HepG2 (cell line): ENCODE data around the gene P4HB. TPM values are rescaled to one million over a fixed set of nuclear protein-coding genes. Genes with fewer than 3 reads are reported as not detected.

Experiments
- ATAC-seq: fragments of 200-7000 bp; cut with Tn5 transposase; 3 replicates; pipeline ENCODE4 v1.9.1; 2020; ENCODE audit warnings: mild to moderate bottlenecking, moderate library complexity
- BruUV-seq: library from RNA; stranded (reverse); fragments of 400-500 nt; replicated peaks from 2 replicates; lab custom pipeline; 2021; lab: Mats Ljungman, UMichigan
- CTCF ChIA-PET: fragments of 300-600 bp; formaldehyde crosslinking; extraction: SDS; loops from one replicate; lab custom pipeline; 2021; ENCODE audit warnings: low total read pairs, inconsistent platforms, low intra/inter-chr PET ratio; lab: Yijun Ruan, JAX
- POLR2A ChIA-PET: fragments of 350-600 bp; sonication (Branson Sonifier 250); formaldehyde crosslinking; loops from one replicate; lab custom pipeline; 2020; ENCODE audit warnings: antibody characterized with exemption, inconsistent platforms; lab: Yijun Ruan, JAX
- DNase-seq: peaks from one replicate; pipeline ENCODE4 v3.0.0-alpha.2; 2015; ENCODE audit warnings: low spot score
- FAIRE-seq: peaks from 3 replicates; lab custom pipeline; 2011; peaks lifted over from hg19 to GRCh38; lab: Jason Lieb, UNC
- H2AFZ ChIP-seq: one replicate; pipeline ENCODE4 v1.6.1; 2011; ENCODE audit warnings: low read length, inconsistent platforms
- H3K27ac ChIP-seq: fragments of 300-600 bp; 3 replicates; pipeline ENCODE4 v1.8.0; 2011; ENCODE audit warnings: mixed run types, mild to moderate bottlenecking, mixed read lengths, low read length, inconsistent platforms; ENCODE audit not compliant: insufficient read depth; ENCODE audit errors: extremely low read length
- H3K27me3 ChIP-seq, 2 experiments: fragments of 200-600 bp in 1 of 2; 2 replicates in 1 of 2; 3 replicates in 1 of 2; pipeline versions ENCODE4 v1.6.0 to v1.8.0; 2011; ENCODE audit warnings: low read length in 2 of 2, mild to moderate bottlenecking in 2 of 2, moderate library complexity in 2 of 2, inconsistent platforms in 1 of 2; ENCODE audit not compliant: insufficient read depth in 2 of 2, control insufficient read depth in 1 of 2
- H3K36me3 ChIP-seq, 2 experiments: fragments of 200-600 bp in 1 of 2; replicated peaks in 1 of 2; 2 replicates in 1 of 2; 3 replicates in 1 of 2; pipeline versions ENCODE4 v1.5.1 to v1.8.0; 2011; ENCODE audit warnings: low read length in 2 of 2, inconsistent platforms in 1 of 2; ENCODE audit not compliant: insufficient read depth in 2 of 2, control insufficient read depth in 1 of 2
- H3K4me1 ChIP-seq: 2 replicates; pipeline ENCODE4 v1.5.1; 2012; ENCODE audit warnings: low read length, inconsistent platforms; ENCODE audit not compliant: insufficient read depth
- H3K4me2 ChIP-seq: 2 replicates; pipeline ENCODE4 v1.6.0; 2011; ENCODE audit warnings: low read depth, low read length, inconsistent platforms
- H3K4me3 ChIP-seq, 3 experiments: fragments of 200-600 bp in 1 of 3; sonication (generic), shearing (Covaris generic) in 1 of 3; replicated peaks in 1 of 3; 2 replicates each; pipeline ENCODE4 v1.5.1; 2011 to 2016; ENCODE audit warnings: low read length in 3 of 3, inconsistent platforms in 2 of 3, low read depth in 2 of 3, mild to moderate bottlenecking in 2 of 3, control low read depth in 1 of 3, mixed read lengths in 1 of 3; ENCODE audit not compliant: insufficient read depth in 1 of 3
- H3K79me2 ChIP-seq: one replicate; pipeline ENCODE4 v1.6.1; 2011; ENCODE audit warnings: low read length, inconsistent platforms; ENCODE audit not compliant: insufficient read depth
- H3K9ac ChIP-seq: 2 replicates; pipeline ENCODE4 v1.6.0; 2011; ENCODE audit warnings: mild to moderate bottlenecking, low read depth, low read length, inconsistent platforms; ENCODE audit not compliant: insufficient read depth
- H3K9me3 ChIP-seq: 2 replicates; pipeline ENCODE4 v1.5.1; 2012; ENCODE audit warnings: mild to moderate bottlenecking, low read length
- H4K20me1 ChIP-seq: 2 replicates; pipeline ENCODE4 v1.6.0; 2011; ENCODE audit warnings: inconsistent platforms, mild to moderate bottlenecking, low read length, moderate library complexity; ENCODE audit not compliant: insufficient read depth
- AGO2 ChIP-seq: fragments of 200-400 bp; formaldehyde crosslinking; optimal IDR thresholded peaks from 2 replicates; pipeline ENCODE3; 2017; ENCODE audit warnings: mild to moderate bottlenecking, low read depth, low read length, moderate library complexity
- ERF ChIP-seq: IDR thresholded peaks from 2 replicates; pipeline ENCODE4 v1.6.1; 2018; ENCODE audit warnings: missing biosample characterization, missing genetic modification reagents
- NONO ChIP-seq, 2 experiments: fragments of 450-650 bp in 1 of 2; sonication (generic) in 1 of 2; formaldehyde crosslinking in 1 of 2; IDR thresholded peaks in 1 of 2; conservative IDR thresholded peaks in 1 of 2; 2 replicates each; pipeline versions ENCODE4 v1.6.1 to v1.8.0; 2017 to 2022; ENCODE audit warnings: mild to moderate bottlenecking in 1 of 2, missing genetic modification reagents in 1 of 2, moderate library complexity in 1 of 2
- ZNF333 ChIP-seq: sonication (generic); formaldehyde crosslinking; IDR thresholded peaks from 2 replicates; pipeline ENCODE4 v1.4.0; 2020; ENCODE audit warnings: mild to moderate bottlenecking, missing genetic modification reagents, borderline replicate concordance
- WGBS: methylation state at CpG from one replicate; pipeline ENCODE4 v1.1.6; 2017; ENCODE audit warnings: low lambda C conversion rate; 5-methylcytosine and 5-hydroxymethylcytosine counted together
- in situ Hi-C: cut with HindIII; loops from 2 replicates; pipeline ENCODE4 v1.10.0; 2017; ENCODE audit warnings: low pct_unique_long_range_greater_than_20kb; ENCODE audit not compliant: extremely low pct_ligation_motif_present
- intact Hi-C: fragments of 100-400 bp; cut with micrococcal nuclease; formaldehyde crosslinking; loops from one replicate; pipeline ENCODE4 v1.10.0; 2022; ENCODE audit not compliant: unreplicated experiment
- polyA plus RNA-seq, 8 experiments: library from polyadenylated mRNA; depleted of rRNA in 3 of 8; stranded (reverse) in 7 of 8; unstranded in 1 of 8; fragments of >200 nt; fragmentation: Illumina TruSeq in 4 of 8; extraction: Trizol in 4 of 8; gene quantifications; 2 replicates each; pipeline versions ENCODE4 v1.2.1 to v1.2.3, GENCODE V29; 2011 to 2016; ENCODE audit warnings: low read depth in 4 of 8, missing spikeins in 1 of 8, mixed read lengths in 1 of 8; ENCODE audit not compliant: insufficient read depth in 1 of 8
- total RNA-seq, 5 experiments: library from RNA; depleted of rRNA; stranded (reverse); fragments of >200 nt; fragmentation: Illumina TruSeq; extraction: Trizol; gene quantifications; 2 replicates each; pipeline ENCODE4 v1.2.3, GENCODE V29; 2016; ENCODE audit warnings: low read depth in 1 of 5
- TF ChIP-seq, protein P1 (sequence below): sonication (generic); formaldehyde crosslinking; IDR thresholded peaks from 2 replicates; pipeline ENCODE4 v1.5.1; 2020; ENCODE audit warnings: mild to moderate bottlenecking, missing genetic modification reagents, moderate library complexity

Gene P4HB
- total and polyA plus RNA-seq, 2 of the 13 experiments (the other 11 are each of a cell fraction or from before 2014, with no cell fraction given): 185 to 782 TPM

GRCh38 chr17:81828656-81829055 lies 31.7 kb downstream of the P4HB start:
- CTCF ChIA-PET: no interaction called here
- Histone ChIP-seq H3K27ac (no peak overlapping the region), H3K36me3 (no peaks in the 10 kb centered on the region), H3K79me2 (peaks cover 19% of the 10 kb centered on the region), H3K27me3 (no peaks in the 10 kb centered on the region; a peak in 2 of 5 replicates), H3K4me2 (no peak overlapping the region), H3K4me3 (no peak overlapping the region), H4K20me1 (no peaks in the 10 kb centered on the region; the same call in 1 of the 2 replicates), H3K9ac (peak overlapping the region; percentile 23; the same call in 1 of the 2 replicates), H3K9me3 (no peaks in the 10 kb centered on the region), H2AFZ (no peak overlapping the region), H3K4me1 (peaks cover 34% of the 10 kb centered on the region)
- no TSS peak for BruUV-seq
- TF ChIP-seq, protein P1, sequence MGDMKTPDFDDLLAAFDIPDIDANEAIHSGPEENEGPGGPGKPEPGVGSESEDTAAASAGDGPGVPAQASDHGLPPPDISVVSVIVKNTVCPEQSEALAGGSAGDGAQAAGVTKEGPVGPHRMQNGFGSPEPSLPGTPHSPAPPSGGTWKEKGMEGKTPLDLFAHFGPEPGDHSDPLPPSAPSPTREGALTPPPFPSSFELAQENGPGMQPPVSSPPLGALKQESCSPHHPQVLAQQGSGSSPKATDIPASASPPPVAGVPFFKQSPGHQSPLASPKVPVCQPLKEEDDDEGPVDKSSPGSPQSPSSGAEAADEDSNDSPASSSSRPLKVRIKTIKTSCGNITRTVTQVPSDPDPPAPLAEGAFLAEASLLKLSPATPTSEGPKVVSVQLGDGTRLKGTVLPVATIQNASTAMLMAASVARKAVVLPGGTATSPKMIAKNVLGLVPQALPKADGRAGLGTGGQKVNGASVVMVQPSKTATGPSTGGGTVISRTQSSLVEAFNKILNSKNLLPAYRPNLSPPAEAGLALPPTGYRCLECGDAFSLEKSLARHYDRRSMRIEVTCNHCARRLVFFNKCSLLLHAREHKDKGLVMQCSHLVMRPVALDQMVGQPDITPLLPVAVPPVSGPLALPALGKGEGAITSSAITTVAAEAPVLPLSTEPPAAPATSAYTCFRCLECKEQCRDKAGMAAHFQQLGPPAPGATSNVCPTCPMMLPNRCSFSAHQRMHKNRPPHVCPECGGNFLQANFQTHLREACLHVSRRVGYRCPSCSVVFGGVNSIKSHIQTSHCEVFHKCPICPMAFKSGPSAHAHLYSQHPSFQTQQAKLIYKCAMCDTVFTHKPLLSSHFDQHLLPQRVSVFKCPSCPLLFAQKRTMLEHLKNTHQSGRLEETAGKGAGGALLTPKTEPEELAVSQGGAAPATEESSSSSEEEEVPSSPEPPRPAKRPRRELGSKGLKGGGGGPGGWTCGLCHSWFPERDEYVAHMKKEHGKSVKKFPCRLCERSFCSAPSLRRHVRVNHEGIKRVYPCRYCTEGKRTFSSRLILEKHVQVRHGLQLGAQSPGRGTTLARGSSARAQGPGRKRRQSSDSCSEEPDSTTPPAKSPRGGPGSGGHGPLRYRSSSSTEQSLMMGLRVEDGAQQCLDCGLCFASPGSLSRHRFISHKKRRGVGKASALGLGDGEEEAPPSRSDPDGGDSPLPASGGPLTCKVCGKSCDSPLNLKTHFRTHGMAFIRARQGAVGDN (CRISPR knock-in tag): 0 out of 2 replicates have a peak, but pooled peaks have one; percentile 13
- TF ChIP-seq AGO2 (peak; percentile 80), NONO (IDR thresholded peaks at IDR 0.05) (no peak), NONO (CRISPR knock-in tag; conservative IDR thresholded peaks at IDR 0.05) (no peak), ZNF333 (CRISPR knock-in tag) (0 out of 2 replicates have a peak, but pooled peaks have one; percentile 25), ERF (no peak)
- ATAC-seq: no peak
- WGBS: 84% methylated on average over 6 of the region's 7 CpGs
- no peak for FAIRE-seq
- POLR2A ChIA-PET: interaction anchor here (0.5 to 1.3 kb wide), 3 partner anchors 21 to 54 kb away, joined by 3 to 4 read pairs (median 3); no protein-coding TSS in a partner anchor
- intact Hi-C loops: no loop called here
- DNase-seq: no peak
- in situ Hi-C loops: no loop called here
